HG02852 (cell line): ENCODE results near the gene HSFY2.
"Not testable (repeated sequence)": the region's sequence is repeated elsewhere in the genome, so short reads cannot be mapped to it uniquely, and the experiment has no call there.

Source experiments
- ATAC-seq: cut with Tn5 transposase; IDR thresholded peaks from one replicate; pipeline ENCODE4 v1.9.1; 2021; ENCODE audit warnings: mild to moderate bottlenecking, moderate library complexity; ENCODE audit not compliant: unreplicated experiment

HSFY2 gene, protein sequence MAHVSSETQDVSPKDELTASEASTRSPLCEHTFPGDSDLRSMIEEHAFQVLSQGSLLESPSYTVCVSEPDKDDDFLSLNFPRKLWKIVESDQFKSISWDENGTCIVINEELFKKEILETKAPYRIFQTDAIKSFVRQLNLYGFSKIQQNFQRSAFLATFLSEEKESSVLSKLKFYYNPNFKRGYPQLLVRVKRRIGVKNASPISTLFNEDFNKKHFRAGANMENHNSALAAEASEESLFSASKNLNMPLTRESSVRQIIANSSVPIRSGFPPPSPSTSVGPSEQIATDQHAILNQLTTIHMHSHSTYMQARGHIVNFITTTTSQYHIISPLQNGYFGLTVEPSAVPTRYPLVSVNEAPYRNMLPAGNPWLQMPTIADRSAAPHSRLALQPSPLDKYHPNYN

DNA sequence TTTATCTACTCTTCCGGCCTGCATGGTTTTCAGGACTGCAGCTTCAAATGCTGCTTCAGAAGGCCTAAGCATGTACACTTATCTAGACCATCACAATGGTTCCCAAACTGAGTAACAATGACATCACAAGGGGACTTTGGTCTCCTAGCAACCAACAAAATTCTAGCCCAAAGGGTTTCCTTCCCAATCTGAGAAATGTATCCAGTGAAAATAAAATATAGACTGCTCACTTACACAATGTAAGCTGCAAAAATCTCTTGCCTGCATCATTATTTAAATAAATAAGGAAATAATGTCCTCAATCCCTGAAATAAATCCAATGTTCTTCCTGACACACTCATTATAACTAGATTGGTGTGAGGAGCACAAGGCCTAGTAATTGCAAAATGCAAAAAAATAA lies at the start of gene HSFY2:
Gene HSFY2, minus strand, starts transcription at position 101 of the 400 bp plus-strand sequence. CDS start 117 bp downstream, outside the sequence.
- not testable (repeated sequence) for ATAC-seq

DNA sequence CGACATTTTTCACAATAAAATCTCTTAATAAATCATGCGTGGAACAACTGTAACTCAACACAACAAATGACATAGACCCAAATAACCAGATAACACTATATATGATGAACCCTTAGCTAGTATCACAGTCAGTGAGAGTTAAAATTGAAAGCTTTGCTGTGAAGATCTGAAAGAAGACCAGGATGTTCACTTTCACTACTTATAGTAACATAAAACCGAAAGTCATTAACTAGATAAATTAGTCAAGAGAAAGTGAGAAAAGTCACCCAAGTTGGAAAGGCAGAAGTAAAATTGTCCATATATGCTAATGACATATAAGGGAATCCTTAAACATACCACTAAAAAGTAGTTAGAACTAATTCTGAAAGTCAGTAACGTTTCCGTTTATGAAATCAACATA lies 42.2 kb upstream of the HSFY2 start:
- ATAC-seq: not testable (repeated sequence)

DNA sequence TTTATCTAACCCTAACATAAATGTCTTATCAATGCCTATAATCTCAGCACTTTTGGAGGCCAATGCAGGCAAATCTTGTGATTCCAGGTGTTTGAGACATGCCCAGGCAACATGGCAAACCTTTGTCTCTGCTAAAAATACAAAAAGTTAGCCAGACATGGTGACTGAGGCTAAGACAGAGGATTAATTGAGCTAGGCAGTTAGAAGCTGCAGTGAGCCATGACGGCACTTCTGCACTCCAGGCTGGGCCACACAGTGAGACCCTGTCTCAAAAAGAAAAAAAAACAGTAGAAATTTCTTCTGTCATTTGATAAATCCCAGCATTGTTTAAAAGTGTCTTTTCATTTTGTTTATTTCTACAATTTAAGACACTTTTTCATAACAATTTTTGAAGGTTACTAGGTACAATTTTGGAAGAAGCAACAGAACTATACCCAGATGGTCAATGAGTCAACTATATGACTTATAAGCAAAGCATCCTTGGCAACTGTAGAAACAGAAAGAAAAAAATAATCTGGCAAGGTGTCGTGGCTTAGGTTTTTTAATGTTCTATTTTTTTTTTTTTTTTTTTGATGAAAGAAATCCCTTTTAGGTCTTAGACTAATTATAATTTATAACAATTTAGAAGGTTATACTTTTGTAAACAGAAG lies 15.3 kb upstream of the HSFY2 start:
- not testable (repeated sequence) for ATAC-seq

DNA sequence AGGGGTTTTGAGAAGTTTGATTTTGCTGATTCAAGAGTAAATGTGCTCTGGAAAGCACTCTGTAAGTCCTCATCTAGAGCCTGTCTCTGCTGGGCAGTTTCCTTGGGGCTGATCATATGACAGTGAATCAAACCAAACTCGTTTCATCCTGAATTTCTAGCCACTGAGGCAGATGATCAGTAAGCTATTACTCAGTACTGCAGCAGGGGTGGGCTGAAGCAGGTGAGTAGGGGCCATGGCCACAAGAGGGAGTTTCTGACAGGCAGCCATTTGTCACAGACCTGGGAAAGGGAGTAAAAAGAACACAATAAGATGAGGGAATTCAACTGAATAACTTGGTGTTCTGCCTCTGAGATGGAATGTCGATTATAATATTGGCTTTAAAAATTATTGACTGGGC lies 19.5 kb downstream of the HSFY2 start:
- ATAC-seq: not testable (repeated sequence)

DNA sequence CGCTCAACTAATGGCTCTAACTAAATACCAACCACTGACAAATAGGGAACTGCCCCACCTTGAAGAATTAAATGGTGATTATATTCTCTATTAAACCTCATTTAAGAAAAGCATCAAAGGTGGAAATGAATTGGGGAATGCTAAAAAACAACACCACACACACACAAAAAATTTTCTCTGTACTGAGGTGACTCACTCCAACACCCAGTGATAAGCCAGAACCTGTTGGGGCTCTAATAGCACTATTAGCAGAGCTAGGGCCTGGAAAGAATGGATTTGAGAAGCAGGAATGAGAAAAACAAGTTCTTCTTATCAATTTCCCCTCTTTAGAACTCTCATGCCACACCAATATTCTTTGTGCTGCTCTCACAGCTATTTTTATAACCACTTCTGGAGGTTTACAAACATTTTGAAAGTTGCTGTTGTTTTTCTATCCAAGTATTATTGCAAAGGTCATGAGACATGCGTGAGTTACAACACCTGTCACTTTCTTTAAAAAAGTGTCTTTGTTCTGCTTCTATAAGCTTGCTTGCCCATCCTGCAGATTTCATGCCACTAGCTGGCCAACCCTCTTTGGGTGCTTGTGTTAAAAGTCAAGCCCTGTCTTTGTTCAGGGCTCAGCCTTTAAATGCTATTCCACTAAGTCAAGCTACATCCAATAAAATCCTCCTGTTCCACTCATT lies 20.3 kb downstream of the HSFY2 start:
- not testable (repeated sequence) for ATAC-seq

DNA sequence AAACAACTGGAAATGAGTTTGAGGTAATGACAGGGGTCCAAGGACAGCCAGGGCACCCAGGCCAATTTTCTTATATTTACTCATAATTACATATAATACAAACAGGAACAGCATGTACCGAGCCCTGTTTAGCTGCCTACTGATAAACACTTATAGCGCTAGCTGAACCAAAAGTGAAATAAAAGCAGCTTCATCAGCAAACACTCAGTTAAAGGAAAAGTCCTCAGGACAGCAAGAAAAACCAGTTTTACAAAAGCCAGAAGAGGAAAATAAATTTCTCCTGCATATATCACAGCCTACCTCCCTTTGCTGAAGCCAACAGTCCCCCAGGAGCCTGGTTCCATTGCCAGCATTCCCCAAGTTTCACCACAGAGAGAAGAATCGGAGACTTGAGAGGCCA lies 49.8 kb downstream of the HSFY2 start:
- not testable (repeated sequence) for ATAC-seq
